ENCODE data around the gene SLC43A1. TPM values are rescaled to one million over a fixed set of nuclear protein-coding genes. Genes with fewer than 3 reads are reported as not detected.

SLC43A1 gene
- total RNA-seq, 1 donor from 2014 or later: 5.6 TPM

DNA sequence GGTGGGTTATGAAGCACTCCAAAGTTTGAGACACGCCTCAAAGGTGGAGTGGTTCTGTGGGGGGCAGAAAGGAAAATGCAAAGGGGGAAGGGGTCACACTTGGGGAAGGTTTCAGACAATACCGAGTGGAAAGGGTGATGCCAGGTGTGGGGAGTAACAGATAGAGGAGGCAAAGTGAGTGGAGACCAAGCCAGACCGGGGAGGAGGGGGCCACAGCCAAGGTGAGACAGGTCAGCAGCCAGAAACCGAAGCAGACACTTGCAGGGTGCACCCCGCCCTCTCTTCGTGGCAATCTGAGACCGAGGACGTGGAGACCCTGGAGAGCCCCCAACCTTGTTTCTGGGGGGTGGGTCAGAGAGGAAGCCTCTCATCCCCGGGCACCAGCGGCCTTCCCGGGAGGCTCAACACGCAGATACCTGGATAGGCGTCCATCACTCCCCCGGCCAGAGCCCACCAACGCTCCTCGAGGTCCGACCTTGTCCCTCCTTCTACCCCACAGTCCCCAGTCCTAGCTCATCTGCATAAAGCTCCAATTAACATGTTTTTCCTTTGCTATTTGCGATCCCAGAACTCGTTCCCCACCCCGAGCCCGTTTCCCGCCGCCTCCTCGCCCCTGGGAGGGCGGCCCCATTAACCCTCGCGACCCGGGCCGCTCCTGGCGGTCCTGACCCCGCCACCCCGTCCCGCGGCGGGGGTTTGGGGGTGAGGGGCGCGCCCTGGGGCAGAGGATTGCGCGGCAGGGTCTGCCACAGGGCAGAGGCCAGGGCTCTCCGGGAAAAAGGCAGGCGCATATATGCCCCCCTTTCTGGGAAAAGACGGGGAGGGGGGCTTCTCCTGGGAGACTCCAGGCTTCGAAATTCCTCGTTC is 33.4 kb downstream of the SLC43A1 start:
- no peak overlapping the region for H3K27ac Mint-ChIP-seq (ENCODE audit: unreplicated experiment)
- peaks cover 54% of the 10 kb centered on the region for H3K27me3 Mint-ChIP-seq (ENCODE audit: low read depth)
- H3K4me1 Mint-ChIP-seq (ENCODE audit: low read depth): peaks cover 9% of the 10 kb centered on the region
- H3K4me3 Mint-ChIP-seq (ENCODE audit: unreplicated experiment): no peak overlapping the region
- DNase-seq (ENCODE audit: low spot score): no peak
- no peaks in the 10 kb centered on the region for H3K36me3 Mint-ChIP-seq (ENCODE audit: low read depth)
- TF ChIP-seq, protein P1, sequence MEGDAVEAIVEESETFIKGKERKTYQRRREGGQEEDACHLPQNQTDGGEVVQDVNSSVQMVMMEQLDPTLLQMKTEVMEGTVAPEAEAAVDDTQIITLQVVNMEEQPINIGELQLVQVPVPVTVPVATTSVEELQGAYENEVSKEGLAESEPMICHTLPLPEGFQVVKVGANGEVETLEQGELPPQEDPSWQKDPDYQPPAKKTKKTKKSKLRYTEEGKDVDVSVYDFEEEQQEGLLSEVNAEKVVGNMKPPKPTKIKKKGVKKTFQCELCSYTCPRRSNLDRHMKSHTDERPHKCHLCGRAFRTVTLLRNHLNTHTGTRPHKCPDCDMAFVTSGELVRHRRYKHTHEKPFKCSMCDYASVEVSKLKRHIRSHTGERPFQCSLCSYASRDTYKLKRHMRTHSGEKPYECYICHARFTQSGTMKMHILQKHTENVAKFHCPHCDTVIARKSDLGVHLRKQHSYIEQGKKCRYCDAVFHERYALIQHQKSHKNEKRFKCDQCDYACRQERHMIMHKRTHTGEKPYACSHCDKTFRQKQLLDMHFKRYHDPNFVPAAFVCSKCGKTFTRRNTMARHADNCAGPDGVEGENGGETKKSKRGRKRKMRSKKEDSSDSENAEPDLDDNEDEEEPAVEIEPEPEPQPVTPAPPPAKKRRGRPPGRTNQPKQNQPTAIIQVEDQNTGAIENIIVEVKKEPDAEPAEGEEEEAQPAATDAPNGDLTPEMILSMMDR (IDR thresholded peaks at IDR 0.05): no peak
- no peaks in the 10 kb centered on the region for H3K9me3 Mint-ChIP-seq (ENCODE audit: low read depth)

DNA sequence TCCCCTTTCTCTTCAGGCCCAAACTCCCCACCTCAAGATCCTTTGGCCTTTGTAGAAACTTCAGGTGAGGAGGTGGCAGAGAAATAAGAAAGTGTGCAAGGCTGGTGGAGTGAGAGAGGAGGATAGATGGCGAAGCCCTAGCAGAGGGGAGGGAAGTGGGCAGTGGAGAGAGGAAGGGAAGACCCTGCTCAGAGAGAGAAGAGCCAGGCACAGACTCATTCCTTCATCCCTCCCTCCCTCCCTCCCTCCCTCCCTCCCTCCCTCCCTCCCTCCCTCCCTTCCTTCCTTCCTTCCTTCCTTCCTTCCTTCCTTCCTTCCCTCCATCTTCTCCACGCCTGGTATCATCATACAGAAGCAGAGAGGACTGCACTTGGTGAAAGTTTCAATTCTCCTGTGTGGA is 34.2 kb downstream of the SLC43A1 start:
- H3K27me3 Mint-ChIP-seq (ENCODE audit: low read depth): peaks cover 59% of the 10 kb centered on the region
- DNase-seq (ENCODE audit: low spot score): no peak
- no peak overlapping the region for H3K4me3 Mint-ChIP-seq (ENCODE audit: unreplicated experiment)
- TF ChIP-seq, protein P1 (IDR thresholded peaks at IDR 0.05): no peak
- no peaks in the 10 kb centered on the region for H3K9me3 Mint-ChIP-seq (ENCODE audit: low read depth)
- H3K27ac Mint-ChIP-seq (ENCODE audit: unreplicated experiment): no peak overlapping the region
- H3K4me1 Mint-ChIP-seq (ENCODE audit: low read depth): peaks cover 14% of the 10 kb centered on the region
- H3K36me3 Mint-ChIP-seq (ENCODE audit: low read depth): no peaks in the 10 kb centered on the region

DNA sequence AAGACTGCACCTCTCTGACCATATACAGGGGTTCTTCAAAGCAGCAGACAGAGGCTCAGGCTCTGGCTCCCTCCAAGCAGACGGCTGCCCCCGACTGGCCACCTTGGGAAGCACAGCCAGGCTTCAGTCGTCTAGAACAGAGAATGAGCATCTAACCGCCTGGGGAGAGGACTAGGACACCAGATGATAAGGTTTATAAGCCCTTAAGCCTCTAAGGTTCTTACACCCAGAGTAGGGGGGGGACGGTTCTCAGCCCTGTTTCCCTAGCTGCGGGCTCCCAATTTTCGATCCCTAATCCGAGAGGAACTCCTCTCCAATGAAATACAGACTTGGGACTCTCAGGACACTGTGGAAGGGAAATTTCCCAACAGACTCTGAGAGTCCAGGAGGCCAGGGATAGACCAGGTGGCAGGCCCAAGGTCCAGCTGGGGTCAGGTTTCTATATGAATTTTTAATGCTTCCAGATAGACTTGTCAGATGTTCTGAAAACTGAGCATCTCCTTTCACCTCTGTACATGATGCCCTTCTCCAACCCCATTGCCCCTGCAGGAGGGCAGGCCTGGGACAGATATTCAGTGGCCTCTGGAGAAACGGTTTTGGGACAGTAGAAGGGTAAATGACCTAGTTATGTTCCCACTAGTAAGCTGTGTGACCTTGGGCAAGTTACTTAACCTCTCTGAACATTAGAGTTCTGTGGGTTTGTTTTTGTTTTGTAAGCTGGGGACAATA is 34.9 kb downstream of the SLC43A1 start:
- TF ChIP-seq, protein P1 (IDR thresholded peaks at IDR 0.05): peak; percentile 80
- Mint-ChIP-seq H3K27ac (ENCODE audit: unreplicated experiment) (no peak overlapping the region), H3K4me3 (ENCODE audit: unreplicated experiment) (no peak overlapping the region), H3K36me3 (ENCODE audit: low read depth) (no peaks in the 10 kb centered on the region), H3K27me3 (ENCODE audit: low read depth) (peaks cover 64% of the 10 kb centered on the region), H3K4me1 (ENCODE audit: low read depth) (peaks cover 19% of the 10 kb centered on the region), H3K9me3 (ENCODE audit: low read depth) (no peaks in the 10 kb centered on the region)
- DNase-seq (ENCODE audit: low spot score): no peak

DNA sequence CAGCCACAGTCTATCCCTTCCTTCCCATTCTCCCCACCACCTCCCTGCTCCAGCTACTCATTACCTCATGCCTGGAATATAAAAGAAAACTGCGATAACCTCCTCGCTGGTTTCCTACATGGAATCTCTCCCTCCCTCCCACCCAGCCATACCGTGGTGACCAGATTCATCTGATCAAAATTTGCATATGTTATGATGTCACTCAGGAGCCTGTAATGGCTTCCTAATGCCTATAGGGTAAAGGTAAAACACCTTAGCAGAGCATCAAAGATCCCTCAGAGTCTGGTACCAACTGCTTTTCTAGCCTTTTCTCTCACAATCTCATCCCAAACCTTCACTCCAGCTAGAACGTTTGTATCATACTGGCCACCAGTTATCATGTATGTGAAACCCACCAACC is 35.6 kb downstream of the SLC43A1 start:
- Mint-ChIP-seq H3K4me3 (ENCODE audit: unreplicated experiment) (no peak overlapping the region), H3K36me3 (ENCODE audit: low read depth) (no peaks in the 10 kb centered on the region), H3K27me3 (ENCODE audit: low read depth) (peaks cover 68% of the 10 kb centered on the region), H3K4me1 (ENCODE audit: low read depth) (peaks cover 19% of the 10 kb centered on the region), H3K9me3 (ENCODE audit: low read depth) (no peaks in the 10 kb centered on the region), H3K27ac (ENCODE audit: unreplicated experiment) (no peak overlapping the region)
- TF ChIP-seq, protein P1 (IDR thresholded peaks at IDR 0.05): no peak
- DNase-seq (ENCODE audit: low spot score): no peak

DNA sequence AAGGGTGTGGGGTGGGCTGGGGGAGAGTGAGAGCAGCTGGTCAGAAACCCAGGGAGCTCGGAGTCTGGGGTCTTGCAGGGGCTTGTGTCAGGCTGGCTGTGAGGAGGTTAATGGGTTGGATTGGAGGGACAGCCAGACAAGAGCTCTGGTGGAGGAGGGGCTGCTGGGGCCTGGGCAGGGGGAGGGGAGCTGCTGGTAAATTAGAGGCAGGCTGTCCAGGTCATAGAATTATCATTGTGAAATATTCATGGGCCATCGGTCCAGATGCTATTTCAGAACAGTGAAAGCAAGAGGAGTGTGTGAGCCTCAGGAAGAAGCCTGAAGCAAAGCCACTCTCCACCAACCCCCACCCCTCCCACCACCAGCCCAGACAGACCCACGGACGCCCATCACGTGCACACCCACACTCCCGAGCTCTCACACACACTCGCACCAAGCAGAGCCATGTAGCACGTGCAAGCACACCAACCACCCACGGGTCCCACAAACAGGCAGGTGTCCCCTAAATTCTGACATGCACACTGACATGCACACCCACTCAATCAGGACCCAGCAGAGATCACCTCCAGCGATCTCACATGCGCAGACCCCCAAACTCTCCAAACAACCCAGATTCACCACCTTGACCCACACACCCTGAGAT is 36.4 kb downstream of the SLC43A1 start:
- no peaks in the 10 kb centered on the region for H3K9me3 Mint-ChIP-seq (ENCODE audit: low read depth)
- TF ChIP-seq, protein P1 (IDR thresholded peaks at IDR 0.05): no peak

More for the DNA sequence above, 36.4 kb downstream of the SLC43A1 start:
- DNase-seq (ENCODE audit: low spot score): no peak
- peaks cover 19% of the 10 kb centered on the region for H3K4me1 Mint-ChIP-seq (ENCODE audit: low read depth)
- no peak overlapping the region for H3K27ac Mint-ChIP-seq (ENCODE audit: unreplicated experiment)
- no peaks in the 10 kb centered on the region for H3K36me3 Mint-ChIP-seq (ENCODE audit: low read depth)
- peaks cover 72% of the 10 kb centered on the region for H3K27me3 Mint-ChIP-seq (ENCODE audit: low read depth)
- H3K4me3 Mint-ChIP-seq (ENCODE audit: unreplicated experiment): no peak overlapping the region
